PC-9 (cell line): ENCODE results near the gene TRPT1. TPM values are rescaled to one million over a fixed set of nuclear protein-coding genes. Genes with fewer than 3 reads are reported as not detected.

Experiments
- BruUV-seq: library from RNA; stranded (reverse); fragments of 400-500 nt; replicated peaks from 2 replicates; lab custom pipeline; 2021; lab: Mats Ljungman, UMichigan
- CTCF ChIA-PET: fragments of 300-600 bp; sonication (Branson Sonifier 250); formaldehyde crosslinking; loops from one replicate; lab custom pipeline; 2022; ENCODE audit warnings: antibody characterized with exemption; lab: Charles Lee
- POLR2A ChIA-PET: fragments of 300-600 bp; sonication (Branson Sonifier 250); formaldehyde crosslinking; loops from one replicate; lab custom pipeline; 2022; ENCODE audit warnings: antibody characterized with exemption; ENCODE audit not compliant: unreplicated experiment; lab: Charles Lee
- DNase-seq, 2 experiments: peaks; one replicate each; pipeline versions ENCODE4 v3.0.0 to v3.0.0-alpha.2; 2015 to 2022; ENCODE audit warnings: mixed read lengths in 1 of 2
- H2AFZ ChIP-seq: fragments of 200-600 bp; sonication (generic); 2 replicates; pipeline ENCODE4 v1.8.1; 2017; ENCODE audit warnings: antibody characterized with exemption
- H3F3A ChIP-seq: fragments of 200-600 bp; sonication (generic); 2 replicates; pipeline ENCODE4 v1.8.1; 2017; ENCODE audit warnings: antibody characterized with exemption, mild to moderate bottlenecking, low read depth; ENCODE audit not compliant: insufficient read depth
- H3K27ac ChIP-seq: fragments of 200-600 bp; sonication (generic); 2 replicates; pipeline ENCODE4 v1.6.1; 2016; ENCODE audit warnings: mixed run types
- H3K27me3 ChIP-seq: fragments of 200-600 bp; sonication (generic); 2 replicates; pipeline ENCODE4 v1.6.1; 2016; ENCODE audit warnings: low read depth, mixed run types; ENCODE audit not compliant: insufficient read depth
- H3K36me3 ChIP-seq: fragments of 200-600 bp; sonication (generic); 2 replicates; pipeline ENCODE4 v1.6.1; 2016; ENCODE audit warnings: low read depth, mixed run types
- H3K4me1 ChIP-seq: fragments of 200-600 bp; sonication (generic); replicated peaks from 2 replicates; pipeline ENCODE4 v1.6.1; 2016; ENCODE audit warnings: mixed run types; ENCODE audit not compliant: insufficient read depth
- H3K4me2 ChIP-seq: fragments of 200-600 bp; sonication (generic); 2 replicates; pipeline ENCODE4 v1.6.1; 2017; ENCODE audit warnings: mixed run types
- H3K4me3 ChIP-seq: fragments of 200-600 bp; sonication (generic); 2 replicates; pipeline ENCODE4 v1.6.1; 2016; ENCODE audit warnings: mixed run types
- H3K79me2 ChIP-seq: fragments of 200-600 bp; sonication (generic); 2 replicates; pipeline ENCODE4 v1.6.1; 2017; ENCODE audit warnings: low read depth, mixed run types
- H3K9me2 ChIP-seq: fragments of 200-600 bp; sonication (generic); 2 replicates; pipeline ENCODE4 v1.8.1; 2017; ENCODE audit warnings: mild to moderate bottlenecking; ENCODE audit not compliant: insufficient read depth
- H3K9me3 ChIP-seq: fragments of 200-600 bp; sonication (generic); 2 replicates; pipeline ENCODE4 v1.8.1; 2016; ENCODE audit warnings: low read depth; ENCODE audit not compliant: insufficient read depth
- H4K20me1 ChIP-seq: fragments of 200-600 bp; sonication (generic); 2 replicates; pipeline ENCODE4 v1.8.1; 2017; ENCODE audit not compliant: insufficient read depth
- CTCF ChIP-seq: fragments of 200-600 bp; sonication (generic); conservative IDR thresholded peaks from 2 replicates; pipeline ENCODE4 v1.6.1; 2017; ENCODE audit warnings: mixed run types, antibody characterized with exemption, mild to moderate bottlenecking, moderate library complexity
- EZH2 ChIP-seq: fragments of 200-600 bp; sonication (generic); IDR thresholded peaks from 2 replicates; pipeline ENCODE4 v1.8.0; 2017; ENCODE audit warnings: antibody characterized with exemption, low read depth
- intact Hi-C: fragments of 100-400 bp; cut with micrococcal nuclease; formaldehyde crosslinking; loops from one replicate; pipeline ENCODE4 v1.10.0; 2022; ENCODE audit not compliant: unreplicated experiment
- total RNA-seq: library from RNA; stranded (reverse); gene quantifications from 2 replicates; pipeline ENCODE4 v1.2.3, GENCODE V29; 2021

Gene TRPT1
- total RNA-seq, 1 experiment from 2014 or later = 55.2 TPM

- BruUV-seq = no TSS peak
- H2AFZ ChIP-seq = no peak overlapping the region
- intact Hi-C loops = no loop called here
Observed at GRCh38 chr11:64178203-64178602, 47.8 kb downstream of the TRPT1 start.

GRCh38 chr11:64176751-64177150, 49.2 kb downstream of the TRPT1 start:
- Histone ChIP-seq H3K79me2 (no peaks in the 10 kb centered on the region), H3K4me1 (peaks cover 10% of the 10 kb centered on the region), H3K9me2 (no peaks in the 10 kb centered on the region), H4K20me1 (no peaks in the 10 kb centered on the region), H3K4me3 (no peak overlapping the region), H3K36me3 (no peaks in the 10 kb centered on the region), H3F3A (peaks cover 7% of the 10 kb centered on the region; the same call in 1 of the 2 replicates), H3K4me2 (no peak overlapping the region), H3K27ac (no peak overlapping the region), H2AFZ (no peak overlapping the region), H3K27me3 (no peaks in the 10 kb centered on the region), H3K9me3 (no peaks in the 10 kb centered on the region)
- TF ChIP-seq CTCF (no peak), EZH2 (no peak)
- POLR2A ChIA-PET = no interaction called here
- BruUV-seq = no TSS peak
- intact Hi-C loops = no loop called here
- DNase-seq = no peak
- CTCF ChIA-PET = no interaction called here

More at GRCh38 chr11:64178203-64178602, 47.8 kb downstream of the TRPT1 start:
- H3K36me3 ChIP-seq = no peaks in the 10 kb centered on the region
- H3F3A ChIP-seq = peaks cover 17% of the 10 kb centered on the region; the same call in 1 of the 2 replicates
- H3K9me2 ChIP-seq = no peaks in the 10 kb centered on the region
- H3K9me3 ChIP-seq = no peaks in the 10 kb centered on the region
- H3K27me3 ChIP-seq = no peaks in the 10 kb centered on the region
- no peak for DNase-seq
- H3K4me3 ChIP-seq = no peak overlapping the region
- H3K4me2 ChIP-seq = no peak overlapping the region
- ChIA-PET CTCF (no interaction called here), POLR2A (no interaction called here)
- no peak overlapping the region for H3K27ac ChIP-seq
- H3K4me1 ChIP-seq = peaks cover 15% of the 10 kb centered on the region
- TF ChIP-seq CTCF (no peak), EZH2 (no peak)
- H3K79me2 ChIP-seq = peaks cover 9% of the 10 kb centered on the region
- H4K20me1 ChIP-seq = no peaks in the 10 kb centered on the region; the same call in 1 of the 2 replicates

Other genes with a start within 250 kb of the TRPT1 start
- 105 and 119 TPM in 2 replicates for gene OTUB1, start 239.7 kb downstream of the TRPT1 start, total RNA-seq
- gene FLRT1, start 190.3 kb downstream of the TRPT1 start, total RNA-seq = 0.25 and 0.44 TPM in 2 replicates
- 41.0 and 68.8 TPM in 2 replicates for gene MACROD1, start 60.1 kb downstream of the TRPT1 start, total RNA-seq
- 267 and 299 TPM in 2 replicates for gene STIP1, start 40.0 kb downstream of the TRPT1 start, total RNA-seq
- 5.0 and 6.6 TPM in 2 replicates for gene FERMT3, start 19.5 kb downstream of the TRPT1 start, total RNA-seq
- gene NUDT22, start 88 bp upstream of the TRPT1 start, total RNA-seq = 87.4 and 112 TPM in 2 replicates
- gene DNAJC4, start 4.4 kb upstream of the TRPT1 start, total RNA-seq = 55.0 and 57.1 TPM in 2 replicates
- 110 and 129 TPM in 2 replicates for gene VEGFB, start 8.4 kb upstream of the TRPT1 start, total RNA-seq
- 84.2 and 93.2 TPM in 2 replicates for gene FKBP2, start 14.9 kb upstream of the TRPT1 start, total RNA-seq
- 385 and 435 TPM in 2 replicates for gene PPP1R14B, start 20.8 kb upstream of the TRPT1 start, total RNA-seq
- 73.2 and 79.6 TPM in 2 replicates for gene PLCB3, start 25.3 kb upstream of the TRPT1 start, total RNA-seq
- 94.3 and 94.4 TPM in 2 replicates for gene BAD, start 58.5 kb upstream of the TRPT1 start, total RNA-seq
- 72.8 and 110 TPM in 2 replicates for gene GPR137, start 59.7 kb upstream of the TRPT1 start, total RNA-seq
- gene KCNK4, start 65.1 kb upstream of the TRPT1 start, total RNA-seq = 0.53 and 0.57 TPM in 2 replicates
- 1.3 TPM in 1 of 2 replicates, not detected in the other for gene CATSPERZ, start 74.2 kb upstream of the TRPT1 start, total RNA-seq
- gene ESRRA, start 79.3 kb upstream of the TRPT1 start, total RNA-seq = 61.0 and 64.6 TPM in 2 replicates
- gene TRMT112, start 91.4 kb upstream of the TRPT1 start, total RNA-seq = 264 and 275 TPM in 2 replicates
- gene PRDX5, start 91.9 kb upstream of the TRPT1 start, total RNA-seq = 381 and 441 TPM in 2 replicates
- 9.6 and 15.1 TPM in 2 replicates for gene CCDC88B, start 114.0 kb upstream of the TRPT1 start, total RNA-seq
- 60.6 and 64.3 TPM in 2 replicates for gene RPS6KA4, start 133.0 kb upstream of the TRPT1 start, total RNA-seq